Fibroblast of the aortic adventitia (primary cell): ENCODE measurements around the gene IFRD2. TPM values are rescaled to one million over a fixed set of nuclear protein-coding genes. Genes with fewer than 3 reads are reported as not detected.

ENCODE experiments used
- DNase-seq: peaks from one replicate; pipeline ENCODE4 v3.0.0-alpha.2; 2010; ENCODE audit warnings: low read depth
- H3K4me3 ChIP-seq: 2 replicates; pipeline ENCODE4 v1.5.1; 2011; ENCODE audit warnings: low read depth, mild to moderate bottlenecking, control low read depth, low read length, moderate library complexity
- CTCF ChIP-seq: IDR thresholded peaks from 2 replicates; pipeline ENCODE4 v1.5.1; 2011; ENCODE audit warnings: mild to moderate bottlenecking, low read length, control low read depth, inconsistent platforms; ENCODE audit not compliant: insufficient read depth
- total RNA-seq: library from RNA; depleted of rRNA; stranded (reverse); fragments of >200 nt; gene quantifications from 2 replicates; pipeline ENCODE4 v1.2.3, GENCODE V29; 2012; ENCODE audit warnings: low replicate concordance

The IFRD2 gene
- total RNA-seq, 1 donor: 72.7 TPM

GRCh38 chr3:50327943-50328691 is 35.9 kb upstream of the IFRD2 start, which contains the start of gene TUSC2:
TUSC2 (minus strand) TSS chr3:50328223; CDS start chr3:50328099, 124 bp downstream.
- TF ChIP-seq CTCF: no peak
- peak; percentile 95 for DNase-seq
- peak within 1 kb of the TSS; percentile 88 for H3K4me3 ChIP-seq

- no peak for TF ChIP-seq CTCF
- DNase-seq: no peak
- H3K4me3 ChIP-seq: peak overlapping the region; percentile 88
Observed at GRCh38 chr3:50327129-50327528, 34.9 kb upstream of the IFRD2 start.

- no peak for DNase-seq
- no peak for TF ChIP-seq CTCF
- no peak overlapping the region for H3K4me3 ChIP-seq
Observed at GRCh38 chr3:50326182-50326541, 33.9 kb upstream of the IFRD2 start.

GRCh38 chr3:50325497-50326181 is 33.4 kb upstream of the IFRD2 start:
- TF ChIP-seq CTCF: no peak
- H3K4me3 ChIP-seq: no peak overlapping the region
- no peak for DNase-seq

GRCh38 chr3:50325113-50325480 is 32.9 kb upstream of the IFRD2 start:
- no peak overlapping the region for H3K4me3 ChIP-seq
- no peak for TF ChIP-seq CTCF
- no peak for DNase-seq

GRCh38 chr3:50324351-50325112 is 32.3 kb upstream of the IFRD2 start:
- H3K4me3 ChIP-seq: no peak overlapping the region
- peak; percentile 87 for TF ChIP-seq CTCF
- DNase-seq: peak; percentile 64
